Measurements from ENCODE around the gene STPG4. TPM values are rescaled to one million over a fixed set of nuclear protein-coding genes. Genes with fewer than 3 reads are reported as not detected.

The STPG4 gene
- total and polyA plus RNA-seq, 7 experiments from 2014 or later: 0.24 to 0.95 (median 0.73) TPM; not detected in 4

- no peaks in the 10 kb centered on the region for H3K27me3 ChIP-seq (ENCODE audit: control insufficient read depth in 2 of 2, insufficient read depth in 2 of 2, low read length in 2 of 2)
- DNase-seq (no peak), ATAC-seq (no peak)
- H3K9me3 Mint-ChIP-seq: no peaks in the 10 kb centered on the region
- intact Hi-C loops (cut with micrococcal nuclease): no loop called here
- H3K36me3 ChIP-seq (ENCODE audit: control insufficient read depth in 2 of 3, insufficient read depth in 3 of 3, low read length in 3 of 3): no peaks in the 10 kb centered on the region
- H3K27me3 Mint-ChIP-seq: peaks cover 0 to 3% (median 0%) of the 10 kb centered on the region in 5 donors
- H3K27ac Mint-ChIP-seq: no peak overlapping the region
- no peaks in the 10 kb centered on the region for H3K4me1 ChIP-seq (ENCODE audit: control insufficient read depth in 2 of 2, insufficient read depth in 2 of 2, low read length in 2 of 2)
- no peaks in the 10 kb centered on the region for H3K36me3 Mint-ChIP-seq
- H3K27ac ChIP-seq (ENCODE audit: low read depth, low read length): no peak overlapping the region
- peaks cover 0 to 2% (median 0%) of the 10 kb centered on the region in 7 donors for H3K4me1 Mint-ChIP-seq
- H3K4me3 ChIP-seq (ENCODE audit: low read length): no peak overlapping the region
- H3K9me3 ChIP-seq (ENCODE audit: control insufficient read depth in 2 of 3, low read length in 3 of 3): no peaks in the 10 kb centered on the region
- H3K4me3 Mint-ChIP-seq: no peak overlapping the region
- POLR2A ChIA-PET: no interaction called here
- CTCF ChIA-PET: no interaction called here
These were observed 57.5 kb downstream of the STPG4 start for GRCh38 chr2:47097563-47097962.

- ChIA-PET CTCF (no interaction called here), POLR2A (no interaction called here)
- DNase-seq (no peak), ATAC-seq (no peak)
- intact Hi-C loops (cut with micrococcal nuclease): no loop called here
- H3K4me1 ChIP-seq (ENCODE audit: control insufficient read depth in 2 of 2, insufficient read depth in 2 of 2, low read length in 2 of 2): no peaks in the 10 kb centered on the region
- no peak overlapping the region for H3K4me3 ChIP-seq (ENCODE audit: low read length)
- no peaks in the 10 kb centered on the region for H3K27me3 ChIP-seq (ENCODE audit: control insufficient read depth in 2 of 2, insufficient read depth in 2 of 2, low read length in 2 of 2)
- no peak overlapping the region for H3K27ac Mint-ChIP-seq
- no peaks in the 10 kb centered on the region for H3K9me3 Mint-ChIP-seq
- peaks cover 0 to 2% (median 0%) of the 10 kb centered on the region in 7 donors for H3K4me1 Mint-ChIP-seq
- peaks cover 0 to 5% (median 0%) of the 10 kb centered on the region in 5 donors for H3K27me3 Mint-ChIP-seq
- H3K36me3 ChIP-seq (ENCODE audit: control insufficient read depth in 2 of 3, insufficient read depth in 3 of 3, low read length in 3 of 3): no peaks in the 10 kb centered on the region
- no peak overlapping the region for H3K4me3 Mint-ChIP-seq
- no peaks in the 10 kb centered on the region for H3K9me3 ChIP-seq (ENCODE audit: control insufficient read depth in 2 of 3, low read length in 3 of 3)
- no peak overlapping the region for H3K27ac ChIP-seq (ENCODE audit: low read depth, low read length)
- H3K36me3 Mint-ChIP-seq: no peaks in the 10 kb centered on the region
These were observed 58.7 kb downstream of the STPG4 start for GRCh38 chr2:47096451-47096850.

GRCh38 chr2:47095349-47096020 lies 59.6 kb downstream of the STPG4 start:
- H3K4me3 Mint-ChIP-seq: no peak overlapping the region
- H3K4me1 ChIP-seq (ENCODE audit: control insufficient read depth in 2 of 2, insufficient read depth in 2 of 2, low read length in 2 of 2): no peaks in the 10 kb centered on the region
- H3K36me3 ChIP-seq (ENCODE audit: control insufficient read depth in 2 of 3, insufficient read depth in 3 of 3, low read length in 3 of 3): no peaks in the 10 kb centered on the region
- intact Hi-C loops (cut with micrococcal nuclease): no loop called here
- H3K27me3 Mint-ChIP-seq: peaks cover 0 to 9% (median 0%) of the 10 kb centered on the region in 5 donors
- CTCF ChIA-PET: no interaction called here
- H3K9me3 ChIP-seq (ENCODE audit: control insufficient read depth in 2 of 3, low read length in 3 of 3): no peaks in the 10 kb centered on the region
- H3K27ac Mint-ChIP-seq: no peak overlapping the region
- peaks cover 0 to 4% (median 0%) of the 10 kb centered on the region in 7 donors for H3K4me1 Mint-ChIP-seq
- no peaks in the 10 kb centered on the region for H3K9me3 Mint-ChIP-seq
- POLR2A ChIA-PET: no interaction called here
- ATAC-seq (no peak), DNase-seq (no peak)
- H3K27ac ChIP-seq (ENCODE audit: low read depth, low read length): no peak overlapping the region
- no peaks in the 10 kb centered on the region for H3K27me3 ChIP-seq (ENCODE audit: control insufficient read depth in 2 of 2, insufficient read depth in 2 of 2, low read length in 2 of 2)
- no peaks in the 10 kb centered on the region for H3K36me3 Mint-ChIP-seq
- no peak overlapping the region for H3K4me3 ChIP-seq (ENCODE audit: low read length)

GRCh38 chr2:47094511-47095142 lies 60.5 kb downstream of the STPG4 start:
- intact Hi-C loops (cut with micrococcal nuclease): no loop called here
- Histone ChIP-seq H3K4me3 (ENCODE audit: low read length) (no peak overlapping the region), H3K4me1 (ENCODE audit: control insufficient read depth in 2 of 2, insufficient read depth in 2 of 2, low read length in 2 of 2) (no peaks in the 10 kb centered on the region), H3K9me3 (ENCODE audit: control insufficient read depth in 2 of 3, low read length in 3 of 3) (no peaks in the 10 kb centered on the region), H3K36me3 (ENCODE audit: control insufficient read depth in 2 of 3, insufficient read depth in 3 of 3, low read length in 3 of 3) (no peaks in the 10 kb centered on the region), H3K27ac (ENCODE audit: low read depth, low read length) (no peak overlapping the region), H3K27me3 (ENCODE audit: control insufficient read depth in 2 of 2, insufficient read depth in 2 of 2, low read length in 2 of 2) (no peaks in the 10 kb centered on the region)
- H3K27me3 Mint-ChIP-seq: peaks cover 0 to 9% (median 0%) of the 10 kb centered on the region in 5 donors
- no peak for ATAC-seq
- H3K27ac Mint-ChIP-seq: no peak overlapping the region
- H3K4me3 Mint-ChIP-seq: no peak overlapping the region
- peaks cover 0 to 4% (median 0%) of the 10 kb centered on the region in 7 donors for H3K4me1 Mint-ChIP-seq
- no peak for DNase-seq
- ChIA-PET POLR2A (no interaction called here), CTCF (interaction anchor here (0.8 kb wide), 1 partner anchor 12 kb away, joined by 3 read pairs; no protein-coding TSS in a partner anchor)
- no peaks in the 10 kb centered on the region for H3K9me3 Mint-ChIP-seq
- no peaks in the 10 kb centered on the region for H3K36me3 Mint-ChIP-seq

- Mint-ChIP-seq H3K27me3 (peaks cover 0 to 9% (median 0%) of the 10 kb centered on the region in 5 donors), H3K9me3 (no peaks in the 10 kb centered on the region), H3K36me3 (no peaks in the 10 kb centered on the region), H3K4me3 (no peak overlapping the region), H3K4me1 (peaks cover 0 to 4% (median 0%) of the 10 kb centered on the region in 7 donors), H3K27ac (no peak overlapping the region)
- intact Hi-C loops (cut with micrococcal nuclease): no loop called here
- no peak overlapping the region for H3K27ac ChIP-seq (ENCODE audit: low read depth, low read length)
- ATAC-seq (no peak), DNase-seq (no peak)
- POLR2A ChIA-PET: no interaction called here
- H3K36me3 ChIP-seq (ENCODE audit: control insufficient read depth in 2 of 3, insufficient read depth in 3 of 3, low read length in 3 of 3): no peaks in the 10 kb centered on the region
- CTCF ChIA-PET: no interaction called here
- no peak overlapping the region for H3K4me3 ChIP-seq (ENCODE audit: low read length)
- no peaks in the 10 kb centered on the region for H3K27me3 ChIP-seq (ENCODE audit: control insufficient read depth in 2 of 2, insufficient read depth in 2 of 2, low read length in 2 of 2)
- H3K9me3 ChIP-seq (ENCODE audit: control insufficient read depth in 2 of 3, low read length in 3 of 3): no peaks in the 10 kb centered on the region
- H3K4me1 ChIP-seq (ENCODE audit: control insufficient read depth in 2 of 2, insufficient read depth in 2 of 2, low read length in 2 of 2): no peaks in the 10 kb centered on the region
These were observed 61.5 kb downstream of the STPG4 start for GRCh38 chr2:47093626-47094025.

- peaks cover 0 to 9% (median 0%) of the 10 kb centered on the region in 5 donors for H3K27me3 Mint-ChIP-seq
- ChIA-PET CTCF (no interaction called here), POLR2A (no interaction called here)
- no peaks in the 10 kb centered on the region for H3K36me3 ChIP-seq (ENCODE audit: control insufficient read depth in 2 of 3, insufficient read depth in 3 of 3, low read length in 3 of 3)
- ATAC-seq (no peak), DNase-seq (no peak)
- H3K27me3 ChIP-seq (ENCODE audit: control insufficient read depth in 2 of 2, insufficient read depth in 2 of 2, low read length in 2 of 2): no peaks in the 10 kb centered on the region
- H3K27ac ChIP-seq (ENCODE audit: low read depth, low read length): no peak overlapping the region
- H3K4me3 Mint-ChIP-seq: no peak overlapping the region
- H3K9me3 ChIP-seq (ENCODE audit: control insufficient read depth in 2 of 3, low read length in 3 of 3): no peaks in the 10 kb centered on the region
- intact Hi-C loops (cut with micrococcal nuclease): no loop called here
- H3K36me3 Mint-ChIP-seq: no peaks in the 10 kb centered on the region
- H3K9me3 Mint-ChIP-seq: no peaks in the 10 kb centered on the region
- no peak overlapping the region for H3K27ac Mint-ChIP-seq
- H3K4me1 Mint-ChIP-seq: peaks cover 0 to 4% (median 0%) of the 10 kb centered on the region in 7 donors
- no peak overlapping the region for H3K4me3 ChIP-seq (ENCODE audit: low read length)
- H3K4me1 ChIP-seq (ENCODE audit: control insufficient read depth in 2 of 2, insufficient read depth in 2 of 2, low read length in 2 of 2): no peaks in the 10 kb centered on the region
These were observed 62.6 kb downstream of the STPG4 start for GRCh38 chr2:47092465-47092864.

- no peaks in the 10 kb centered on the region for H3K27me3 ChIP-seq (ENCODE audit: control insufficient read depth in 2 of 2, insufficient read depth in 2 of 2, low read length in 2 of 2)
- intact Hi-C loops (cut with micrococcal nuclease): no loop called here
- Mint-ChIP-seq H3K36me3 (no peaks in the 10 kb centered on the region), H3K9me3 (no peaks in the 10 kb centered on the region), H3K27me3 (peaks cover 0 to 9% (median 0%) of the 10 kb centered on the region in 5 donors), H3K4me1 (peaks cover 0 to 5% (median 3%) of the 10 kb centered on the region in 7 donors), H3K4me3 (no peak overlapping the region), H3K27ac (peak overlapping the region in 1 of 9 donors; percentile 31)
- DNase-seq (no peak), ATAC-seq (no peak)
- POLR2A ChIA-PET: no interaction called here
- H3K36me3 ChIP-seq (ENCODE audit: control insufficient read depth in 2 of 3, insufficient read depth in 3 of 3, low read length in 3 of 3): no peaks in the 10 kb centered on the region
- H3K4me1 ChIP-seq (ENCODE audit: control insufficient read depth in 2 of 2, insufficient read depth in 2 of 2, low read length in 2 of 2): no peaks in the 10 kb centered on the region
- H3K9me3 ChIP-seq (ENCODE audit: control insufficient read depth in 2 of 3, low read length in 3 of 3): no peaks in the 10 kb centered on the region
- H3K27ac ChIP-seq (ENCODE audit: low read depth, low read length): no peak overlapping the region
- CTCF ChIA-PET: interaction anchor here (0.6 kb wide), 2 partner anchors 124 to 142 kb away, joined by 3 read pairs; no protein-coding TSS in a partner anchor
- no peak overlapping the region for H3K4me3 ChIP-seq (ENCODE audit: low read length)
These were observed 64.0 kb downstream of the STPG4 start for GRCh38 chr2:47091118-47091517.
